ENCODE measurements around the gene HSF2BP.
"Not testable (repeated sequence)": the region's sequence is repeated elsewhere in the genome, so short reads cannot be mapped to it uniquely, and the experiment has no call there.

DNA sequence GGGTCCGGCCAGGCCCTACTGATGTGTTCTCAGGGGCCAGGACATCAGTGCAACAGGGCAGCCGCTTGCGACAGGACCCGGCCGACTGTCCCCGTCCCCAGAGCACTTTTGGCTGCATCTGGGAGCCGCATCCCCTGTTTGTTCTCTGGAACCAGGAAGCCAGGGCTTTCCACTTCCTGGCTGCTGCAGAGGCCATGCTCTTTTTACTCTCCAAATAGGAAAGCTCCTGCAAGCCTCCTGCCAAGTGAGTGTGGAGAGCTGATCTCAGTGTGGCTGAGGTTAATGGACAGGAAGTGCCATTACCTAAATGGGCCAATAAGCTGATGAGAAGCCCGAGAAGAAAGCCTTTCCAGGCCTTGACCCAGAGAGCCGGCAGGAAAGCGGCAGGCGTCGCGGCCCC is 180.1 kb downstream of the HSF2BP start:
- TF ChIP-seq, protein P1, sequence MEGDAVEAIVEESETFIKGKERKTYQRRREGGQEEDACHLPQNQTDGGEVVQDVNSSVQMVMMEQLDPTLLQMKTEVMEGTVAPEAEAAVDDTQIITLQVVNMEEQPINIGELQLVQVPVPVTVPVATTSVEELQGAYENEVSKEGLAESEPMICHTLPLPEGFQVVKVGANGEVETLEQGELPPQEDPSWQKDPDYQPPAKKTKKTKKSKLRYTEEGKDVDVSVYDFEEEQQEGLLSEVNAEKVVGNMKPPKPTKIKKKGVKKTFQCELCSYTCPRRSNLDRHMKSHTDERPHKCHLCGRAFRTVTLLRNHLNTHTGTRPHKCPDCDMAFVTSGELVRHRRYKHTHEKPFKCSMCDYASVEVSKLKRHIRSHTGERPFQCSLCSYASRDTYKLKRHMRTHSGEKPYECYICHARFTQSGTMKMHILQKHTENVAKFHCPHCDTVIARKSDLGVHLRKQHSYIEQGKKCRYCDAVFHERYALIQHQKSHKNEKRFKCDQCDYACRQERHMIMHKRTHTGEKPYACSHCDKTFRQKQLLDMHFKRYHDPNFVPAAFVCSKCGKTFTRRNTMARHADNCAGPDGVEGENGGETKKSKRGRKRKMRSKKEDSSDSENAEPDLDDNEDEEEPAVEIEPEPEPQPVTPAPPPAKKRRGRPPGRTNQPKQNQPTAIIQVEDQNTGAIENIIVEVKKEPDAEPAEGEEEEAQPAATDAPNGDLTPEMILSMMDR (IDR thresholded peaks at IDR 0.05; ENCODE audit: low read depth, low read length): not testable (repeated sequence)
- TF ChIP-seq POLR2A (IDR thresholded peaks at IDR 0.05; ENCODE audit: extremely low read depth, insufficient read length): not testable (repeated sequence)

Data from NB4 (cell line).